ENCODE measurements around the gene RAD23A. TPM values are rescaled to one million over a fixed set of nuclear protein-coding genes. Genes with fewer than 3 reads are reported as not detected.
"Not testable (repeated sequence)": the region's sequence is repeated elsewhere in the genome, so short reads cannot be mapped to it uniquely, and the experiment has no call there.

Gene RAD23A
- total RNA-seq, 4 donors from 2014 or later: 138 to 218 (median 181) TPM

DNA sequence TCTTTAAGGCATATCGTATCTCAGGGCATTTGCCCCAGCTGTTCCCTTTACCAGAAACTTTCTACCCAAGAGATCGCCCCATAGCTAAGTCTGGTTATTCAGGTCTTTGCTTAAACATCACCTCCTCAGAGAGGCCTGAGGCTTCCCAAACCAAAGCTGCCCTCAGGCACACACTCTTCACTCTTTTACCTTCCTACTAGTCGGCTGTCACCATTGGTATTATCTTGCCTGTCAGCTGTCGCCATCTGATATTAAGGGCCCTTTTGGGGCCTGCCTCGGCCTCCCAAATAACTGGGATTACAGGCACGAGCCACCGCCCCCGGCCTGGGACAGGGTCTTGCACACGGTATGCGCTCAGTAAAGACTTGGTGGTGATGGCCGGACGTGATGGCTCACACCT lies 10.3 kb downstream of the RAD23A start:
- no peak for DNase-seq (ENCODE audit: extremely low spot score)
- H3K27me3 ChIP-seq: no peaks in the 10 kb centered on the region
- no peaks in the 10 kb centered on the region for H3K9me3 ChIP-seq
- WGBS: 72% methylated on average over 12 of the region's 12 CpGs
- H3K4me1 ChIP-seq: peaks cover 39 to 61% (median 51%) of the 10 kb centered on the region in 4 donors
- peak overlapping the region; percentile 84 to 98 (median 92) for H3K4me3 ChIP-seq
- peak overlapping the region; percentile 89 to 96 (median 91) for H3K27ac ChIP-seq (replicated peaks in 1 of 4)
- TF ChIP-seq POLR2AphosphoS5 (IDR thresholded peaks at IDR 0.05) (no peak), POLR2A (IDR thresholded peaks at IDR 0.05; ENCODE audit: low read depth) (no peak), EP300 (IDR thresholded peaks at IDR 0.05) (no peak)
- TF ChIP-seq, protein P1, sequence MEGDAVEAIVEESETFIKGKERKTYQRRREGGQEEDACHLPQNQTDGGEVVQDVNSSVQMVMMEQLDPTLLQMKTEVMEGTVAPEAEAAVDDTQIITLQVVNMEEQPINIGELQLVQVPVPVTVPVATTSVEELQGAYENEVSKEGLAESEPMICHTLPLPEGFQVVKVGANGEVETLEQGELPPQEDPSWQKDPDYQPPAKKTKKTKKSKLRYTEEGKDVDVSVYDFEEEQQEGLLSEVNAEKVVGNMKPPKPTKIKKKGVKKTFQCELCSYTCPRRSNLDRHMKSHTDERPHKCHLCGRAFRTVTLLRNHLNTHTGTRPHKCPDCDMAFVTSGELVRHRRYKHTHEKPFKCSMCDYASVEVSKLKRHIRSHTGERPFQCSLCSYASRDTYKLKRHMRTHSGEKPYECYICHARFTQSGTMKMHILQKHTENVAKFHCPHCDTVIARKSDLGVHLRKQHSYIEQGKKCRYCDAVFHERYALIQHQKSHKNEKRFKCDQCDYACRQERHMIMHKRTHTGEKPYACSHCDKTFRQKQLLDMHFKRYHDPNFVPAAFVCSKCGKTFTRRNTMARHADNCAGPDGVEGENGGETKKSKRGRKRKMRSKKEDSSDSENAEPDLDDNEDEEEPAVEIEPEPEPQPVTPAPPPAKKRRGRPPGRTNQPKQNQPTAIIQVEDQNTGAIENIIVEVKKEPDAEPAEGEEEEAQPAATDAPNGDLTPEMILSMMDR (IDR thresholded peaks at IDR 0.05): no peak
- intact Hi-C loops (cut with DNase I): no loop called here
- peaks cover under 1 to 44% (median 39%) of the 10 kb centered on the region in 4 donors for H3K36me3 ChIP-seq

DNA sequence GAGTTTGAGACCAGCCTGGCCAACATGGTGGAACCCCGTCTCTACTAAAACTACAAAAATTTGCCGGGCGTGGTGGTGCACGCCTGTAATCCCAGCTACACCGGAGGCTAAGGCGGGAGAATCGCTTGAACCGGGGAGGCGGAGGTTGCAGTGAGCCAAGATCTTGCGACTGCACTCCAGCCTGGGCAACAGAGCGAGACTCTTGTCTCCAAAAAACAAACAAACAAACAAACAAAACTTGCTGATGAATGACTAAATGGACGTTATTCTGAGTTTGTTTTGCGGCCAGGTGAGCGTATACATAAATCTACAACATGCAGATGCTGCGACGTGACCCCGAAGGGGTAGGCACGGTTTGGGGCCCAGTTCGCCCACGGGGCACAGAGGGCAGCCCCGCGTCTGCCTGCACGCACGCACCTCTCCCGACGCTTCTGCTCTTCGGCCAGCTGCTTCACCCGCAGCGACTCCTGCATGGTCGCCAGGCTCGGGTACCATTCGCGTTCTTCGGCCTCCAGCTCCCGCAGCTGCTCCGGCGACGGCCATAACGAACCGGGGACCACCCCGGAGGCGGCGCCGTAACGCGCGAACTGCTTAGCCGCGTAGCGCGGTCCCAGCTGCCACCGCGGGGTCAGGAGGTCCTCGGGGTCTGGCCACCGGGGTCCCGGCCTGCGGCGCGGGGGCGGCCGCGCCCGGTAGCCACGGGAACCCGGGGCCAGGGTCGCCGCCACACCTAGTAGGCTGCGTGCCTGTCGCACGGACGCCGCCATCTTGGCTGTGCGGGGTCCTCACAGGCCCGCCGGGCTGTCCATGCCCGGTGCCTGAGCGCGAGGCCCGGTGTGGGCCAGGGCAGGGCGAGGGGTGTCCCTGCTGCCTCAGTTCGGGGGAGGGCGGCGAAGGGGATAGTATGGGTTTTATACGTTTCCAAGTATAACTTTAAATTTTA lies 11.1 kb downstream of the RAD23A start, which contains the start of gene GADD45GIP1:
GADD45GIP1 (minus strand) TSS at position 778 of the 943 bp plus-strand sequence; CDS start at position 767, 11 bp downstream.
- DNase-seq (ENCODE audit: extremely low spot score): no peak
- intact Hi-C loops (cut with DNase I): no loop called here
- TF ChIP-seq POLR2AphosphoS5 (IDR thresholded peaks at IDR 0.05): peak; percentile 62 to 79
- TF ChIP-seq POLR2A (IDR thresholded peaks at IDR 0.05; ENCODE audit: low read depth): peak; percentile 69
- no peak for TF ChIP-seq EP300 (IDR thresholded peaks at IDR 0.05)
- Histone ChIP-seq H3K4me1 (peaks cover 39 to 56% (median 51%) of the 10 kb centered on the region in 4 donors), H3K36me3 (peaks cover 0 to 37% (median 32%) of the 10 kb centered on the region in 4 donors), H3K9me3 (no peaks in the 10 kb centered on the region), H3K27ac (replicated peaks in 1 of 4) (peak within 1 kb of the TSS; percentile 89 to 96 (median 91)), H3K27me3 (no peaks in the 10 kb centered on the region), H3K4me3 (peak within 1 kb of the TSS; percentile 84 to 98 (median 92))
- WGBS: 13% methylated on average over 24 of the region's 84 CpGs

DNA sequence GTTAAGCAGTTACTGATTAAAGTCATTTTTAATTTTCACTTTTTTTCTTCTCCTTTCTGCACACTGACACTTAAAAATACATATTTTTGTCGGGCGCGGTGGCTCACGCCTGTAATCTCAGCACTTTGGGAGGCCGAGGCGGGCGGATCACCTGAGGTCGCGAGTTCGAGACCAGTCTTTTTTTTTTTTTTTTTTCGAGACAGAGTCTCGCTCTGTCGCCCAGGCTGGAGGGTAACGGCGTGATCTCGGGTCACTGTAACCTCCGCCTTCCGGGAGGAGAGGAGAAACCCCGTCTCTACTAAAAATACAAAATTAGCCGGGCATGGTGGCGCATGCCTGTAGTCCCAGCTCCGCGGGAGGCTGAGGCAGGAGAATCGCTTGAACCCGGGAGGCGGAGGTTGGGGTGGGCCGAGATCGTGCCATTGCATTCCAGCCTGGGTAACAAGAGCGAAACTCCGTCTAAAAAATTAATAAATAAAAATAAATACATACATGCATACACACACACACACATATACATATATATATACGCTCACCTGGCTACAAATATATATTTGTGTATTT lies 11.8 kb downstream of the RAD23A start:
- DNase-seq (ENCODE audit: extremely low spot score); H3K27me3 ChIP-seq; intact Hi-C loops (cut with DNase I); H3K9me3 ChIP-seq: not testable (repeated sequence)
- 39% methylated on average over 31 of the region's 31 CpGs for WGBS
- Histone ChIP-seq H3K36me3 (peaks cover 0 to 29% (median 24%) of the 10 kb centered on the region in 4 donors), H3K4me3 (peak overlapping the region; percentile 84 to 98 (median 92)), H3K27ac (replicated peaks in 1 of 4) (peak overlapping the region; percentile 89 to 96 (median 91)), H3K4me1 (peaks cover 37 to 48% (median 45%) of the 10 kb centered on the region in 4 donors)

DNA sequence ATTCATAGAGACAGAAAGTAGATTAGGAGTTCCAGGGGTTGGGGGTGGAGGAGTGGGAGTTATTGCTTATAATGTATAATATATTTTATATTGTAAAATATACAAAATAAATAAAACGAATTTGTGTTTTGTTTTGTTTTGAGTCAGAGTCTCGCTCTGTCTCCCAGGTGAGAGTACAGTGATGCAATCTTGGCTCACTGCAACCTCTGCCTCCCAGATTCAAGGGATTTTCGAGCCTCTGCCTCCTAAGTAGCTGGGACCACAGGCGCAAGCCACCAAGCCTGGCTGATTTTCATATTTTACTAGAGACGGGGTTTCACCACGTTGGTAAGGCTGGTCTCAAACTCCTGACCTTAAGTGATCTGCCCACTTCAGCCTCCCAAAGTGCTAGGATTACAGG lies 13.8 kb downstream of the RAD23A start:
- Histone ChIP-seq H3K36me3 (peaks cover 0 to 9% (median 4%) of the 10 kb centered on the region in 4 donors), H3K27ac (replicated peaks in 1 of 4) (no peak overlapping the region), H3K9me3 (no peaks in the 10 kb centered on the region), H3K27me3 (no peaks in the 10 kb centered on the region), H3K4me1 (peaks cover 19 to 29% (median 28%) of the 10 kb centered on the region in 4 donors), H3K4me3 (no peak overlapping the region)
- TF ChIP-seq POLR2AphosphoS5 (IDR thresholded peaks at IDR 0.05): no peak
- TF ChIP-seq, protein P1 (IDR thresholded peaks at IDR 0.05): no peak
- no peak for TF ChIP-seq EP300 (IDR thresholded peaks at IDR 0.05)
- no peak for TF ChIP-seq POLR2A (IDR thresholded peaks at IDR 0.05; ENCODE audit: low read depth)
- no peak for DNase-seq (ENCODE audit: extremely low spot score)
- intact Hi-C loops (cut with DNase I): no loop called here
- 79% methylated on average over 6 of the region's 6 CpGs for WGBS

DNA sequence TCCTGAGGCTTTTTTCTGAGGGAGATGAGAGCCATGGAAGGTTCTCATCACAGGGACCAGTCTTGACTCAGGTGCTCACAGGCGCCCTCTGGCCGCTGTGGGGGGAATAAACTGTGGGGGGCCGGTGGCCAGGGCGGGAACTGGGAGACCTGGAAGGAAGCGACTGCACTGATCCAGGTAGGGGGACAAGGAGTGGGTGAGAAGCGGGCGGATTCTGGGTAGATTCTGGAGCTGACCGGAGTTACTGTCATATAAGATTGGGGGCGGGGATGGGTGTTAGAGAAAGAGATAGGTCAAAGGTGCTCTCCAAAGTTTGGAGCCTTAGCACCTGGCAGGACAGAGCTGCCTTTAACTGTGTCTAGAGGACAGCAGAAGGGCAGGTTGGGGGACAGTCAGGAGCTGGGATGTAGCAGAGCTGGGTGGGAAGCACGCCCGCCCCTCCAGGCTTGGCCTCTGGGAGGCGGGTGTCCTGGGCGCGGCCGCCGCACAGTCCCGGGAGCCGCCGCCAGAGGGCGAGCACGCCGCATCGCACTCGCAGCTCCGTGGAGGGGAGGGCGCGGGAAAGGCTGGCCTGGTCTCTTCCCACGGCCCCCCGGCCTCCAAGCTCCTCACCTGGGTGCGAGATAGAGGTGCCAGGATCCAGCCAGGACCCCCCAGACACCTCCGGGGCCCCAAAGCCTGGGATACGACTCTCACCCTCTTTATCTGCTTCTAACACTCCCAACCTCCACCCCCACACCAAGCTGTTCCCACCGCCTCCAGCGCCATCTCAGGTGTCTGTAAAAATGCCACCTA lies 19.6 kb downstream of the RAD23A start:
- H3K4me3 ChIP-seq: peak overlapping the region; percentile 56 to 61 (median 60)
- 2% methylated on average over 31 of the region's 34 CpGs for WGBS
- H3K27ac ChIP-seq (replicated peaks in 1 of 4): peak overlapping the region; percentile 65 to 80 (median 76)
- intact Hi-C loops (cut with DNase I): loop anchor here (1.0 kb wide), 1 partner anchor 80 kb away; no protein-coding TSS in a partner anchor
- H3K4me1 ChIP-seq: peaks cover 3 to 23% (median 20%) of the 10 kb centered on the region in 4 donors
- H3K9me3 ChIP-seq: no peaks in the 10 kb centered on the region
- H3K36me3 ChIP-seq: no peaks in the 10 kb centered on the region
- no peaks in the 10 kb centered on the region for H3K27me3 ChIP-seq
- TF ChIP-seq POLR2AphosphoS5 (IDR thresholded peaks at IDR 0.05): peak; percentile 49 to 58
- TF ChIP-seq, protein P1 (IDR thresholded peaks at IDR 0.05): peak; percentile 70 to 91 (median 89)
- TF ChIP-seq EP300 (IDR thresholded peaks at IDR 0.05): no peak
- no peak for TF ChIP-seq POLR2A (IDR thresholded peaks at IDR 0.05; ENCODE audit: low read depth)
- no peak for DNase-seq (ENCODE audit: extremely low spot score)

Data from esophagus muscularis mucosa (tissue), 4 donors.